Activated CD8-positive, alpha-beta memory T cell treated with anti-CD3 and anti-CD28 coated beads for 24 hours (primary cell): ENCODE data around the gene CD247.

Experiments
- DNase-seq: peaks from one replicate; pipeline ENCODE4 v3.0.0-alpha.2; 2020

Gene CD247

GRCh38 chr1:167404161-167404888 lies 114.0 kb downstream of the CD247 start:
- DNase-seq = no peak

GRCh38 chr1:167401260-167401873 lies 117.0 kb downstream of the CD247 start:
- DNase-seq = peak; percentile 70

GRCh38 chr1:167400359-167400953 lies 117.9 kb downstream of the CD247 start:
- no peak for DNase-seq

GRCh38 chr1:167392200-167392696 lies 126.1 kb downstream of the CD247 start:
- no peak for DNase-seq

GRCh38 chr1:167388976-167389375 lies 129.4 kb downstream of the CD247 start:
- no peak for DNase-seq

- DNase-seq = no peak
Measured at GRCh38 chr1:167387251-167387910, 130.9 kb downstream of the CD247 start.
